Cardiac muscle cell (in vitro differentiated cells and primary cell): Measurements from ENCODE around the gene HOXA3. TPM values are rescaled to one million over a fixed set of nuclear protein-coding genes. Genes with fewer than 3 reads are reported as not detected.

Experiments
- DNase-seq, 2 donors: peaks; one replicate each; pipeline versions ENCODE4 v3.0.0 to v3.0.0-alpha.2; 2010 to 2017; ENCODE audit warnings: low read depth in 1 of 2, low spot score in 1 of 2
- H3K27ac ChIP-seq: fragments of 200-600 bp; sonication (generic); 2 replicates; pipeline ENCODE4 v1.5.1; 2016
- H3K27me3 ChIP-seq: fragments of 200-600 bp; sonication (generic); 2 replicates; pipeline ENCODE4 v1.6.0; 2016; ENCODE audit warnings: control low read depth
- H3K36me3 ChIP-seq: fragments of 200-600 bp; sonication (generic); 2 replicates; pipeline ENCODE4 v1.5.1; 2016; ENCODE audit warnings: control low read depth
- H3K4me1 ChIP-seq: fragments of 200-600 bp; sonication (generic); 2 replicates; pipeline ENCODE4 v1.8.1; 2017; ENCODE audit warnings: low read depth, mild to moderate bottlenecking, mixed run types
- H3K4me3 ChIP-seq: fragments of 200-600 bp; sonication (generic); 2 replicates; pipeline ENCODE4 v1.5.1; 2016; ENCODE audit warnings: mild to moderate bottlenecking
- H3K9me3 ChIP-seq: fragments of 200-600 bp; sonication (generic); 2 replicates; pipeline ENCODE4 v1.5.1; 2017; ENCODE audit warnings: low read depth, mild to moderate bottlenecking, control low read depth
- polyA plus RNA-seq: library from polyadenylated mRNA; unstranded; fragments of >200 nt; fragmentation: Nextera tagmentation; extraction: Ambion mirVana; gene quantifications from 2 replicates; pipeline ENCODE4 v1.2.1, GENCODE V29; 2016
- total RNA-seq: library from RNA; depleted of rRNA; stranded (reverse); fragments of >200 nt; gene quantifications from 2 replicates; pipeline ENCODE4 v1.2.3, GENCODE V29; 2016
- TF ChIP-seq, protein P1 (sequence below): IDR thresholded peaks from 2 replicates; pipeline ENCODE4 v1.5.1; 2012; ENCODE audit warnings: low read depth, mild to moderate bottlenecking, low read length

HOXA3 gene
- total and polyA plus RNA-seq, 2 experiments from 2014 or later: 1.4 to 9.4 TPM

- no peak overlapping the region for H3K27ac ChIP-seq
- H3K4me3 ChIP-seq: no peak overlapping the region
- no peak for DNase-seq
- no peaks in the 10 kb centered on the region for H3K9me3 ChIP-seq
- no peaks in the 10 kb centered on the region for H3K36me3 ChIP-seq
- H3K27me3 ChIP-seq: peaks cover 100% of the 10 kb centered on the region
- TF ChIP-seq, protein P1, sequence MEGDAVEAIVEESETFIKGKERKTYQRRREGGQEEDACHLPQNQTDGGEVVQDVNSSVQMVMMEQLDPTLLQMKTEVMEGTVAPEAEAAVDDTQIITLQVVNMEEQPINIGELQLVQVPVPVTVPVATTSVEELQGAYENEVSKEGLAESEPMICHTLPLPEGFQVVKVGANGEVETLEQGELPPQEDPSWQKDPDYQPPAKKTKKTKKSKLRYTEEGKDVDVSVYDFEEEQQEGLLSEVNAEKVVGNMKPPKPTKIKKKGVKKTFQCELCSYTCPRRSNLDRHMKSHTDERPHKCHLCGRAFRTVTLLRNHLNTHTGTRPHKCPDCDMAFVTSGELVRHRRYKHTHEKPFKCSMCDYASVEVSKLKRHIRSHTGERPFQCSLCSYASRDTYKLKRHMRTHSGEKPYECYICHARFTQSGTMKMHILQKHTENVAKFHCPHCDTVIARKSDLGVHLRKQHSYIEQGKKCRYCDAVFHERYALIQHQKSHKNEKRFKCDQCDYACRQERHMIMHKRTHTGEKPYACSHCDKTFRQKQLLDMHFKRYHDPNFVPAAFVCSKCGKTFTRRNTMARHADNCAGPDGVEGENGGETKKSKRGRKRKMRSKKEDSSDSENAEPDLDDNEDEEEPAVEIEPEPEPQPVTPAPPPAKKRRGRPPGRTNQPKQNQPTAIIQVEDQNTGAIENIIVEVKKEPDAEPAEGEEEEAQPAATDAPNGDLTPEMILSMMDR: no peak
- no peaks in the 10 kb centered on the region for H3K4me1 ChIP-seq
These were observed 4.7 kb upstream of the HOXA3 start for GRCh38 chr7:27156916-27157701.

GRCh38 chr7:27156508-27156898 is 4.1 kb upstream of the HOXA3 start, which contains the start of gene HOXA7:
Gene HOXA7, minus strand, starts transcription at chr7:27156675. Its CDS starts 130 bp downstream, at chr7:27156545.
- H3K4me1 ChIP-seq: no peaks in the 10 kb centered on the region
- no peak within 1 kb of the TSS for H3K27ac ChIP-seq
- H3K36me3 ChIP-seq: no peaks in the 10 kb centered on the region
- no peak within 1 kb of the TSS for H3K4me3 ChIP-seq
- H3K27me3 ChIP-seq: peaks cover 100% of the 10 kb centered on the region
- no peaks in the 10 kb centered on the region for H3K9me3 ChIP-seq
- no peak for DNase-seq
- TF ChIP-seq, protein P1: no peak

GRCh38 chr7:27155816-27156507 is 3.6 kb upstream of the HOXA3 start:
- TF ChIP-seq, protein P1: no peak
- Histone ChIP-seq H3K9me3 (no peaks in the 10 kb centered on the region), H3K36me3 (no peaks in the 10 kb centered on the region), H3K27me3 (peaks cover 100% of the 10 kb centered on the region), H3K4me3 (no peak overlapping the region), H3K4me1 (no peaks in the 10 kb centered on the region), H3K27ac (no peak overlapping the region)
- DNase-seq: no peak

GRCh38 chr7:27154901-27155815 is 2.8 kb upstream of the HOXA3 start:
- H3K27me3 ChIP-seq: peaks cover 100% of the 10 kb centered on the region
- H3K4me1 ChIP-seq: no peaks in the 10 kb centered on the region
- no peak overlapping the region for H3K4me3 ChIP-seq
- no peaks in the 10 kb centered on the region for H3K36me3 ChIP-seq
- TF ChIP-seq, protein P1: no peak
- no peak for DNase-seq
- H3K9me3 ChIP-seq: no peaks in the 10 kb centered on the region
- no peak overlapping the region for H3K27ac ChIP-seq

GRCh38 chr7:27154369-27154768 is 2.0 kb upstream of the HOXA3 start:
- TF ChIP-seq, protein P1: no peak
- no peak for DNase-seq
- H3K27me3 ChIP-seq: peaks cover 100% of the 10 kb centered on the region
- no peak overlapping the region for H3K27ac ChIP-seq
- H3K36me3 ChIP-seq: no peaks in the 10 kb centered on the region
- no peaks in the 10 kb centered on the region for H3K4me1 ChIP-seq
- no peak overlapping the region for H3K4me3 ChIP-seq
- H3K9me3 ChIP-seq: no peaks in the 10 kb centered on the region
